Mammary epithelial cell (primary cell): Measurements from ENCODE around the gene GFRA1.

Source experiments
- CTCF ChIP-seq, 2 donors: IDR thresholded peaks in 1 of 2; conservative IDR thresholded peaks in 1 of 2; 2 replicates each; pipeline ENCODE4 v1.5.1; 2011 to 2012; ENCODE audit warnings: inconsistent platforms in 2 of 2, low read length in 2 of 2, mild to moderate bottlenecking in 2 of 2, control low read depth in 1 of 2, low read depth in 1 of 2; ENCODE audit not compliant: insufficient read depth in 1 of 2; ENCODE audit errors: extremely low read depth in 1 of 2
- EZH2 ChIP-seq: IDR thresholded peaks from 2 replicates; pipeline ENCODE4 v1.6.1; 2012; ENCODE audit warnings: low read length, inconsistent platforms, borderline replicate concordance

- TF ChIP-seq CTCF (conservative IDR thresholded peaks at IDR 0.05 in 1 of 2, IDR thresholded peaks at IDR 0.05 in 1 of 2; ENCODE audit: extremely low read depth in 1 of 2, insufficient read depth in 1 of 2, low read depth in 1 of 2, low read length in 2 of 2) = no peak
- no peak for TF ChIP-seq EZH2
Observed at GRCh38 chr10:116141855-116142254, 131.2 kb downstream of the GFRA1 start.
